HepG2 (cell line): Measurements from ENCODE around the gene NUBP1. TPM values are rescaled to one million over a fixed set of nuclear protein-coding genes. Genes with fewer than 3 reads are reported as not detected.
A peak's percentile ranks its signal among the peaks of the same experiment; 100 is the strongest.

ENCODE experiments used
- FOXM1 ChIP-seq: sonication (generic); formaldehyde crosslinking; IDR thresholded peaks from 2 replicates; pipeline ENCODE4 v1.5.0; 2020; ENCODE audit warnings: missing genetic modification reagents
- GPBP1L1 ChIP-seq: sonication (generic); formaldehyde crosslinking; IDR thresholded peaks from 2 replicates; pipeline ENCODE4 v1.5.0; 2020; ENCODE audit warnings: mild to moderate bottlenecking, missing genetic modification reagents
- GRHL1 ChIP-seq: sonication (generic); formaldehyde crosslinking; conservative IDR thresholded peaks from 2 replicates; pipeline ENCODE4 v1.8.0; 2022; ENCODE audit warnings: missing genetic modification reagents
- HOXA9 ChIP-seq: sonication (generic); formaldehyde crosslinking; IDR thresholded peaks from 2 replicates; pipeline ENCODE4 v1.8.1; 2022; ENCODE audit warnings: missing genetic modification reagents, mild to moderate bottlenecking, moderate library complexity, borderline replicate concordance
- PTBP1 ChIP-seq: fragments of 200-400 bp; formaldehyde crosslinking; IDR thresholded peaks from 2 replicates; pipeline ENCODE4 v1.6.1; 2018; ENCODE audit warnings: low read length, low read depth; ENCODE audit not compliant: poor library complexity, severe bottlenecking
- RBFOX2 ChIP-seq: fragments of 200-400 bp; formaldehyde crosslinking; IDR thresholded peaks from 2 replicates; pipeline ENCODE4 v1.6.1; 2017; ENCODE audit warnings: low read depth, mild to moderate bottlenecking, low read length
- RFX3 ChIP-seq: IDR thresholded peaks from 2 replicates; pipeline ENCODE4 v1.6.1; 2016; ENCODE audit warnings: missing biosample characterization, missing genetic modification reagents
- SP140L ChIP-seq: sonication (generic); formaldehyde crosslinking; IDR thresholded peaks from 2 replicates; pipeline ENCODE4 v1.4.0; 2020; ENCODE audit warnings: missing genetic modification reagents, borderline replicate concordance
- TCF7 ChIP-seq: sonication (generic); IDR thresholded peaks from 2 replicates; pipeline ENCODE4 v1.6.1; 2016; ENCODE audit warnings: antibody characterized with exemption, low read depth
- XBP1 ChIP-seq: sonication (generic); formaldehyde crosslinking; IDR thresholded peaks from 2 replicates; pipeline ENCODE4 v1.5.0; 2020; ENCODE audit warnings: missing genetic modification reagents
- ZBTB33 ChIP-seq: sonication (generic); formaldehyde crosslinking; IDR thresholded peaks from 2 replicates; pipeline ENCODE4 v1.4.0; 2020; ENCODE audit warnings: missing genetic modification reagents
- ZFP90 ChIP-seq: sonication (generic); formaldehyde crosslinking; IDR thresholded peaks from 2 replicates; pipeline ENCODE4 v1.8.0; 2022; ENCODE audit warnings: missing genetic modification reagents, mild to moderate bottlenecking, inconsistent platforms, borderline replicate concordance
- ZKSCAN5 ChIP-seq: sonication (generic); formaldehyde crosslinking; IDR thresholded peaks from 2 replicates; pipeline ENCODE4 v1.5.1; 2020; ENCODE audit warnings: mild to moderate bottlenecking, missing genetic modification reagents
- ZNF143 ChIP-seq: sonication (generic); formaldehyde crosslinking; IDR thresholded peaks from 2 replicates; pipeline ENCODE4 v1.4.0; 2020; ENCODE audit warnings: missing genetic modification reagents
- ZNF510 ChIP-seq: sonication (generic); formaldehyde crosslinking; IDR thresholded peaks from 2 replicates; pipeline ENCODE4 v1.4.0; 2020; ENCODE audit warnings: low read depth, mild to moderate bottlenecking, missing genetic modification reagents
- ZNF512B ChIP-seq: sonication (generic); formaldehyde crosslinking; IDR thresholded peaks from 2 replicates; pipeline ENCODE4 v1.5.1; 2020; ENCODE audit warnings: missing genetic modification reagents, mild to moderate bottlenecking, borderline replicate concordance
- ZNF562 ChIP-seq: sonication (generic); formaldehyde crosslinking; IDR thresholded peaks from 2 replicates; pipeline ENCODE4 v1.8.0; 2022; ENCODE audit warnings: missing genetic modification reagents, borderline replicate concordance
- ZNF569 ChIP-seq: sonication (generic); formaldehyde crosslinking; IDR thresholded peaks from 2 replicates; pipeline ENCODE4 v1.5.0; 2020; ENCODE audit warnings: mild to moderate bottlenecking, missing genetic modification reagents, moderate library complexity, borderline replicate concordance
- ZNF770 ChIP-seq: sonication (generic); formaldehyde crosslinking; IDR thresholded peaks from 2 replicates; pipeline ENCODE4 v1.5.0; 2020; ENCODE audit warnings: mild to moderate bottlenecking, missing genetic modification reagents
- polyA plus RNA-seq, 8 experiments: library from polyadenylated mRNA; depleted of rRNA in 3 of 8; stranded (reverse) in 7 of 8; unstranded in 1 of 8; fragments of >200 nt; fragmentation: Illumina TruSeq in 4 of 8; extraction: Trizol in 4 of 8; gene quantifications; 2 replicates each; pipeline versions ENCODE4 v1.2.1 to v1.2.3, GENCODE V29; 2011 to 2016; ENCODE audit warnings: low read depth in 4 of 8, missing spikeins in 1 of 8, mixed read lengths in 1 of 8; ENCODE audit not compliant: insufficient read depth in 1 of 8
- total RNA-seq, 5 experiments: library from RNA; depleted of rRNA; stranded (reverse); fragments of >200 nt; fragmentation: Illumina TruSeq; extraction: Trizol; gene quantifications; 2 replicates each; pipeline ENCODE4 v1.2.3, GENCODE V29; 2016; ENCODE audit warnings: low read depth in 1 of 5

Gene NUBP1
- total and polyA plus RNA-seq, 2 of the 13 experiments (the other 11 are each of a cell fraction or from before 2014, with no cell fraction given), result 53.5 to 70.4 TPM

GRCh38 chr16:10738231-10739077, 5.2 kb upstream of the NUBP1 start (continued):
- no peak; the same call in 1 of the 2 replicates for TF ChIP-seq ZBTB33 (CRISPR knock-in tag)
- TF ChIP-seq PTBP1, result no peak
- TF ChIP-seq ZNF143 (CRISPR knock-in tag), result no peak
- no peak for TF ChIP-seq ZNF569 (CRISPR knock-in tag)
- TF ChIP-seq RBFOX2, result no peak
- no peak for TF ChIP-seq ZKSCAN5 (CRISPR knock-in tag)
- no peak for TF ChIP-seq ZNF562 (CRISPR knock-in tag)
- TF ChIP-seq ZNF510 (CRISPR knock-in tag), result no peak
- no peak; the same call in 1 of the 2 replicates for TF ChIP-seq ZNF770 (CRISPR knock-in tag)
- no peak for TF ChIP-seq HOXA9
- no peak for TF ChIP-seq ZNF512B (CRISPR knock-in tag)
- no peak for TF ChIP-seq SP140L (CRISPR knock-in tag)
- TF ChIP-seq RFX3 (CRISPR knock-in tag), result no peak
- TF ChIP-seq XBP1 (CRISPR knock-in tag), result no peak
- no peak for TF ChIP-seq GPBP1L1 (CRISPR knock-in tag)
- no peak for TF ChIP-seq ZFP90 (CRISPR knock-in tag)
- no peak for TF ChIP-seq FOXM1 (CRISPR knock-in tag)
- TF ChIP-seq TCF7, result peak; percentile 56
- no peak for TF ChIP-seq GRHL1 (CRISPR knock-in tag)
